Lower leg skin (tissue), 4 donors: ENCODE data around the gene PDE1A. TPM values are rescaled to one million over a fixed set of nuclear protein-coding genes. Genes with fewer than 3 reads are reported as not detected.

Experiments
- DNase-seq, 2 donors: peaks; one replicate each; pipeline ENCODE4 v3.0.0-alpha.2; 2019; ENCODE audit warnings: low spot score in 2 of 2
- H3K4me3 ChIP-seq: fragments of 200-600 bp; sonication (generic); 2 replicates; pipeline ENCODE4 v1.5.1; 2017; ENCODE audit warnings: mild to moderate bottlenecking, low read depth; ENCODE audit not compliant: poor library complexity, severe bottlenecking
- POLR2A ChIP-seq, 2 donors: fragments of 450-650 bp; IDR thresholded peaks; one replicate each; pipeline ENCODE4 v1.6.1; 2016 to 2017; ENCODE audit warnings: antibody characterized with exemption in 2 of 2, mild to moderate bottlenecking in 1 of 2, moderate library complexity in 1 of 2
- WGBS, 2 donors: methylation state at CpG; one replicate each; pipeline ENCODE4 v1.1.5; 2018; 5-methylcytosine and 5-hydroxymethylcytosine counted together
- intact Hi-C: fragments of 100-400 bp; cut with DNase I; formaldehyde crosslinking; loops from one replicate; pipeline ENCODE4 v1.15.0; 2023; ENCODE audit warnings: low total_unique reads
- total RNA-seq, 4 donors: library from RNA; depleted of rRNA; stranded (reverse); fragments of >200 nt; gene quantifications; one replicate each; pipeline ENCODE4 v1.1.0, GENCODE V29; 2016
- TF ChIP-seq, protein P1 (sequence below), 3 donors: fragments of 450-650 bp; IDR thresholded peaks; one replicate each; pipeline ENCODE4 v1.5.1; 2016; ENCODE audit warnings: antibody characterized with exemption in 3 of 3, mild to moderate bottlenecking in 3 of 3, moderate library complexity in 2 of 3

Gene PDE1A
- total RNA-seq, 4 donors from 2014 or later: 0.11 to 4.3 (median 2.2) TPM

DNA sequence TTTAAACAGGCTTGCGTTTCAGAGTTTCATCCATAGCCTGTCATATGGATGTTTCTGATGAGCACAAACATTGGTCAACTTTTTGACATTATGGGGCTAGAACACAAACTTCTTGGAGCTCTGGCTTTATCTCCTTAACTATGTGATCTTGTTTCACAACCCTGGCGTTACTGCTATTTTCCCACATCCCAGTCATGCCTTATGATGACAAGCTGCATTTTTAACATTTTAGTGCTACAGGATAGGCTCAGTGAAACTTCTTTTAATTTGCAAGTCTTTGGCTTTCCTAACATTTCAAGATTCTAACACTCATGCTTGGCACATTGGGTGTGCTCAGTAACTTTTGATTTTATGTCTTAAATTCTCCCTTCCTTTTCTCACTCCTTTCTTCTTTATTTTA is 21.0 kb upstream of the PDE1A start:
- intact Hi-C loops: no loop called here
- H3K4me3 ChIP-seq: no peak overlapping the region
- no peak for DNase-seq
- 72 to 74% methylated on average over 2 of the region's 2 CpGs for WGBS, 2 donors
- TF ChIP-seq, protein P1, sequence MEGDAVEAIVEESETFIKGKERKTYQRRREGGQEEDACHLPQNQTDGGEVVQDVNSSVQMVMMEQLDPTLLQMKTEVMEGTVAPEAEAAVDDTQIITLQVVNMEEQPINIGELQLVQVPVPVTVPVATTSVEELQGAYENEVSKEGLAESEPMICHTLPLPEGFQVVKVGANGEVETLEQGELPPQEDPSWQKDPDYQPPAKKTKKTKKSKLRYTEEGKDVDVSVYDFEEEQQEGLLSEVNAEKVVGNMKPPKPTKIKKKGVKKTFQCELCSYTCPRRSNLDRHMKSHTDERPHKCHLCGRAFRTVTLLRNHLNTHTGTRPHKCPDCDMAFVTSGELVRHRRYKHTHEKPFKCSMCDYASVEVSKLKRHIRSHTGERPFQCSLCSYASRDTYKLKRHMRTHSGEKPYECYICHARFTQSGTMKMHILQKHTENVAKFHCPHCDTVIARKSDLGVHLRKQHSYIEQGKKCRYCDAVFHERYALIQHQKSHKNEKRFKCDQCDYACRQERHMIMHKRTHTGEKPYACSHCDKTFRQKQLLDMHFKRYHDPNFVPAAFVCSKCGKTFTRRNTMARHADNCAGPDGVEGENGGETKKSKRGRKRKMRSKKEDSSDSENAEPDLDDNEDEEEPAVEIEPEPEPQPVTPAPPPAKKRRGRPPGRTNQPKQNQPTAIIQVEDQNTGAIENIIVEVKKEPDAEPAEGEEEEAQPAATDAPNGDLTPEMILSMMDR (IDR thresholded peaks at IDR 0.05): no peak
- TF ChIP-seq POLR2A (IDR thresholded peaks at IDR 0.05): no peak

DNA sequence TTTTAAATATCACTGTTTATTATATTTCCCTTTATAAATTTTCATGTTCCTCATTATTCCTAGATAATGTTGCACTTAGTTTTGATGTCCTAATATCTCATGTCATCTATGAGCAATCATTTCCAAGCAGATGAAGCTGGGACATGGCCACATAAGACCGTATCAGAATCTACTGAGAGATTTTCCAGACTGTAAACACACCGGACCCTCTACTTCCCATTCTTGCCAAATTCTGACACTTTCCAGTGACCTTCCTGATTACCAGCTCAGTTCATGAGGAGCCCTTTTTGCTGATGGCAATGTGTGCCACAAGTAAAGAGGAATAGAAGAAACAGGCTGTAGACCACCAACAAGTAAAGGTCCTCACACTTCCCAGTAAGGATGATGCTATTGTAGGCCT is 20.3 kb upstream of the PDE1A start:
- no peak for DNase-seq
- no peak overlapping the region for H3K4me3 ChIP-seq
- WGBS, 2 donors: 81 to 88% methylated on average over 2 of the region's 2 CpGs
- TF ChIP-seq, protein P1 (IDR thresholded peaks at IDR 0.05): no peak
- TF ChIP-seq POLR2A (IDR thresholded peaks at IDR 0.05): no peak
- intact Hi-C loops: no loop called here

DNA sequence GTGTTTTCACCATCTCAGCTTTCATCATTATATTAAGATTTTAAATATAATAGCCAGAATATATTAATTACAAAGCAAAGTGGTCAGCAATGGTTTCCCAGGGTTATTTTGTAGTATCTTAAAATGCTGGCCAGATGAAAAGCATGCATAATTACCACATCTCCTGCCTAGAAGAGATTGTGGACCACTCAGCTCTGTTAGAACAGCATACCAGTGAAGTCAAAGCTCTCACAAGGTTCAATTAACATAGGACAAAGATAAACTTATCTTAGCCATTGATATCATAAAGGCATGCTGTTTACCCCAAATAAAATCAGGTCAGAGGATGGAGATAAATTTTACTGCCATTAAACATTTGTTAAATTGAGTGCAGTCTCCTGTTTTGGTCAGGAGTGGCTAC is 19.3 kb upstream of the PDE1A start:
- TF ChIP-seq POLR2A (IDR thresholded peaks at IDR 0.05): no peak
- TF ChIP-seq, protein P1 (IDR thresholded peaks at IDR 0.05): no peak
- no peak for DNase-seq
- intact Hi-C loops: no loop called here
- H3K4me3 ChIP-seq: no peak overlapping the region

DNA sequence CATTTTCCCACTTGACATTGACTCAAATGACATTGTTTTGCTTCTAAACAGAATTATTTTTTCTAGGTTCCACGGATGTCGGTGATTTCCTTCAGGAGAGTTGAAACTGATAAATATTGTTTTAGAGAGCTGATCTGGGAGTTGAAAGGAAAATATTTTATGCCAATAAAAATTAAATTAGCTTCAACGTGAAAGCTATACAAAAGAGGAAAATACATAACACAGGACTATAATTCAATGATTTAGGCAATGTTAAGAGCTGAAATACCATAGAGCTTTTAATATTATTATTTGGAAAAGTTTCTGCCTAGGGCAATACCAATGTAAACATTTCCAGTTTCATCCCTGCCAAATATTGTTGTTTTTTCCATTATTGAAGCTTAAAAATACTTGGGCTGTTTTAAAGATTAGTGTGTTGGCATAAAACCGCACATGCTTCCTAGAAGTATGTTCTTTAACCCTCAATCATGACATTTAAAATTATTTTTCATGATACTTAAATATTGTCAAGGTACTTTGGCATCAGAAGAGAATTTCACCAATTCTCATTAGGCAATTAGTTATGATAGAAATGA is 18.6 kb upstream of the PDE1A start:
- 44 to 51% methylated on average over 4 of the region's 4 CpGs for WGBS, 2 donors
- TF ChIP-seq, protein P1 (IDR thresholded peaks at IDR 0.05): no peak
- TF ChIP-seq POLR2A (IDR thresholded peaks at IDR 0.05): no peak

DNA sequence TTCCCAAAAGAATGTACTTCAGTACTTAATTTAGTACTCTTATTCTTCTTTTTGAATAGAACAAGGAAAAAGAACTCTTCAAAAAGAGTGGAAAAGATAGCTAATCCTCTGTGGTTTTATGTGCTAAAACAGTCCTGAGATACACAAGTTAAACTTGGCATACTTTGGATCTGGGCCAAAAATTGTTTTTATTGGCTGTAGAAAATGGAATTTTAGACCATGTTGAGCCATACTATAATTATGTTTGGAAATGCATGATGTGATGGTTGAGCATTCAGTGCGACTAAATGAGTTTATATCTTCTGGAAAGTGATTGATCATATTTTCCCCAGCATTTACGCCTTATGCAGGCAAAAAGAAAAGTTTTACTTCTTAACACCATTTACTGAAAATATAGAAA is 18.0 kb upstream of the PDE1A start:
- WGBS, 2 donors: 66 to 73% methylated on average over 2 of the region's 2 CpGs
- intact Hi-C loops: no loop called here
- H3K4me3 ChIP-seq: no peak overlapping the region

More for the DNA sequence above, 18.6 kb upstream of the PDE1A start:
- DNase-seq: no peak
- intact Hi-C loops: no loop called here
- no peak overlapping the region for H3K4me3 ChIP-seq

More for the DNA sequence above, 18.0 kb upstream of the PDE1A start:
- DNase-seq: no peak
- TF ChIP-seq, protein P1 (IDR thresholded peaks at IDR 0.05): no peak
- no peak for TF ChIP-seq POLR2A (IDR thresholded peaks at IDR 0.05)
